Activated T-cell treated with anti-CD3 and anti-CD28 coated beads, Interleukin-2, amount 50 U/mL, for 4 hours (primary cell): ENCODE measurements around the gene HMGXB3. TPM values are rescaled to one million over a fixed set of nuclear protein-coding genes. Genes with fewer than 3 reads are reported as not detected.

Source experiments
- ATAC-seq, 2 donors: fragments of 200-7000 bp; cut with Tn5 transposase; one replicate each; pipeline ENCODE4 v1.10.0; 2021
- DNase-seq: peaks from one replicate; pipeline ENCODE4 v3.0.0-alpha.2; 2020
- H3K27me3 Mint-ChIP-seq: one replicate; pipeline ENCODE4 v1.8.0; 2021; ENCODE audit warnings: low read depth, mixed read lengths
- H3K36me3 Mint-ChIP-seq: one replicate; pipeline ENCODE4 v1.8.0; 2022; ENCODE audit warnings: mixed read lengths; ENCODE audit not compliant: insufficient read depth
- H3K4me1 Mint-ChIP-seq: one replicate; pipeline ENCODE4 v1.8.0; 2021; ENCODE audit warnings: low read depth, mixed read lengths
- H3K4me3 Mint-ChIP-seq: one replicate; pipeline ENCODE4 v1.8.0; 2021; ENCODE audit warnings: mild to moderate bottlenecking, moderate library complexity, mixed read lengths
- H3K9me3 Mint-ChIP-seq: one replicate; pipeline ENCODE4 v1.8.0; 2021; ENCODE audit warnings: mixed read lengths
- total RNA-seq, 3 donors: library from RNA; stranded (reverse); gene quantifications; one replicate each; pipeline ENCODE4 v1.2.1, GENCODE V29; 2021

Gene HMGXB3
- total RNA-seq, 3 donors from 2014 or later: 46.2 to 49.2 (median 46.4) TPM

- peaks cover 2% of the 10 kb centered on the region for H3K27me3 Mint-ChIP-seq
- ATAC-seq: no peak
- DNase-seq: no peak
Measured at GRCh38 chr5:150069672-150070627, 69.4 kb downstream of the HMGXB3 start.

GRCh38 chr5:150070821-150071220, 70.3 kb downstream of the HMGXB3 start:
- H3K4me1 Mint-ChIP-seq: peaks cover 7% of the 10 kb centered on the region

More at GRCh38 chr5:150069672-150070627, 69.4 kb downstream of the HMGXB3 start:
- H3K9me3 Mint-ChIP-seq: no peaks in the 10 kb centered on the region
- H3K4me1 Mint-ChIP-seq: peaks cover 7% of the 10 kb centered on the region
- H3K36me3 Mint-ChIP-seq: no peaks in the 10 kb centered on the region
- no peak overlapping the region for H3K4me3 Mint-ChIP-seq

GRCh38 chr5:150073086-150073625, 72.6 kb downstream of the HMGXB3 start:
- H3K27me3 Mint-ChIP-seq: no peaks in the 10 kb centered on the region
- no peaks in the 10 kb centered on the region for H3K4me1 Mint-ChIP-seq
- H3K9me3 Mint-ChIP-seq: no peaks in the 10 kb centered on the region
- no peak overlapping the region for H3K4me3 Mint-ChIP-seq
- no peak for DNase-seq
- no peak for ATAC-seq
- no peaks in the 10 kb centered on the region for H3K36me3 Mint-ChIP-seq

More at GRCh38 chr5:150070821-150071220, 70.3 kb downstream of the HMGXB3 start:
- H3K9me3 Mint-ChIP-seq: no peaks in the 10 kb centered on the region
- DNase-seq (no peak), ATAC-seq (no peak)
- H3K27me3 Mint-ChIP-seq: peaks cover 2% of the 10 kb centered on the region
- H3K4me3 Mint-ChIP-seq: no peak overlapping the region
- H3K36me3 Mint-ChIP-seq: no peaks in the 10 kb centered on the region

DNA sequence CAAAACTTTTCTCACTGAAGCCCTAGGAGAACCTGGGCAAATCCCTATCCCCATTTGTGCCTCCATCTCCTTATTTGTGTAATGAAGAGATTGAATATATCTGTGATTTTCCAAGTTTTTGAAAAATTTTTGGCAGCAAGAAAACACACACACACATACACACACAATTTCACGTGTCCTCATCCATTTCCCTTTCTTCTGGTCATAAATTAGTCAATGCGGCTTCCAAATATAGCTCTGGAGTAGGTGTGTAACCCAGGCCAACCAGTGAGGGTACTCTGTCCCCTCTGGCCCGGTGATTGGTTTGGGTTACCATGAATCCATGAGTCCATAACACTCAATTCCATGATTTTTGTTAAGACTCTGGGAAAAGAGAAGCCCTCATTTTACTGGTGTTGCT, 73.1 kb downstream of the HMGXB3 start:
- no peaks in the 10 kb centered on the region for H3K36me3 Mint-ChIP-seq
- DNase-seq (no peak), ATAC-seq (no peak)
- H3K9me3 Mint-ChIP-seq: no peaks in the 10 kb centered on the region
- peaks cover 5% of the 10 kb centered on the region for H3K27me3 Mint-ChIP-seq
- H3K4me1 Mint-ChIP-seq: no peaks in the 10 kb centered on the region
- no peak overlapping the region for H3K4me3 Mint-ChIP-seq

- ATAC-seq (no peak), DNase-seq (no peak)
- H3K36me3 Mint-ChIP-seq: no peaks in the 10 kb centered on the region
- no peaks in the 10 kb centered on the region for H3K9me3 Mint-ChIP-seq
- H3K4me1 Mint-ChIP-seq: no peaks in the 10 kb centered on the region
- H3K27me3 Mint-ChIP-seq: peaks cover 6% of the 10 kb centered on the region
- no peak overlapping the region for H3K4me3 Mint-ChIP-seq
Measured at GRCh38 chr5:150075233-150075632, 74.7 kb downstream of the HMGXB3 start.

- no peaks in the 10 kb centered on the region for H3K4me1 Mint-ChIP-seq
Measured at GRCh38 chr5:150075806-150076205, 75.3 kb downstream of the HMGXB3 start.

DNA sequence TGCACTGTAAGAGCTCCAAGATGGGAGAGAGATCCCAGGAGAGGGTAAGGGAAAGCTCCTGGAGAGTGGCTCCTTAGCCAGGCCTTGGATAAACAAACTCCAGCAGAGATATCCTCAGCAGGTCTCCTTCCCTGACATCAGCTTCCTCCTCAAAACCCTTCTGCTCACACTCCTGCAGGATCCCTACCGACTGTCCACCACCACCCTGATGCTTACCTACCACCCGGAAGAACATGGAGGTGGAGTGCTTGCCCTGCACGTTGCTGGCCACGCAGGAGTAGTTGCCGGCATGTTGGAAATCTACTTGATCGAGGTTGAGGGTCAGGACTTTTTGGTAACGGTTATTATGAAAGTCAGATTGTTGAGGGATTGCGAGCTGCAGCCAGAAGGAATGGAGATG, 76.5 kb downstream of the HMGXB3 start:
- H3K36me3 Mint-ChIP-seq: no peaks in the 10 kb centered on the region
- DNase-seq: no peak
- H3K4me1 Mint-ChIP-seq: no peaks in the 10 kb centered on the region
- no peak overlapping the region for H3K4me3 Mint-ChIP-seq
- peaks cover 11% of the 10 kb centered on the region for H3K27me3 Mint-ChIP-seq
- H3K9me3 Mint-ChIP-seq: no peaks in the 10 kb centered on the region
- ATAC-seq: no peak

More at GRCh38 chr5:150075806-150076205, 75.3 kb downstream of the HMGXB3 start:
- ATAC-seq (no peak), DNase-seq (no peak)
- H3K9me3 Mint-ChIP-seq: no peaks in the 10 kb centered on the region
- no peak overlapping the region for H3K4me3 Mint-ChIP-seq
- no peaks in the 10 kb centered on the region for H3K36me3 Mint-ChIP-seq
- peaks cover 6% of the 10 kb centered on the region for H3K27me3 Mint-ChIP-seq

DNA sequence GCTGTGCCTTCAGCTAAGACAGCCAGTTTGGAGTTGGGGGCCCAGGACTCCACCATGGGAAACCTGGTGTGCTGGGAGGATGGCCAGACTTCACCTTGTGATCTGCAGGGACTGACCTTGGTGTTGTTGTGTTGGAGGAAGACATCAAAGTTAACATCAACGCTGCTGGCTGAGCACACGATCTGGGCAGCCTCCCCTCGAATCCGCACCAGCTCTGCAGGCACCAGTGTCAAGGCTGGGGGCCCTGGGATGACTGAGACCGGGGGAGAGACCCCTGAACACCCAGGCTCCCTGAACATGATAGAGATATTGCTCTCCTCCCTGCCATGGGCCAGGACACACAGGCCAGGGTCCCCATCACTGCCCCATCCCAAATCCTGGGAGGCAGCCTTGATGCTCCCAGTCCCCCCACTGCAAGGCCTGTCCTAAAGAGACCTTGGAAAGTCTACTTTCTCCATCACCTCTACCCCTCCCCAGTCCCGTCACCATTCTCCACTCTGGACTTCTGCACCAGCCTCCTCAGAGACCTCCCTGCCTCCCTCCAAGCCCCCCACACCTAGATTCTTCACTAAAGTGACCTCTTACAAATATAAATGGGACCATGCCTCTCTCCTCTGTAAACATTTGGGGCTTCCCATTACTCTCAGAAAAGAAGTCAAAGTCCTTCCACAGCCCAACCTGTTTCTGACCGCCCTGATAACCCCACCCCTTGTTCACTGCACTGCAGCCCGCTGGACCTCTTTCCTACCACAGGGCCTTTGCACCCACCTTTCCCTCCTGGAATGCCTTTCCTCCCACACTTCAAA, 77.7 kb downstream of the HMGXB3 start:
- Mint-ChIP-seq H3K4me3 (no peak overlapping the region), H3K36me3 (no peaks in the 10 kb centered on the region), H3K4me1 (no peaks in the 10 kb centered on the region), H3K27me3 (peaks cover 16% of the 10 kb centered on the region), H3K9me3 (no peaks in the 10 kb centered on the region)
- DNase-seq: no peak
- no peak for ATAC-seq

- no peak for ATAC-seq
- H3K36me3 Mint-ChIP-seq: no peaks in the 10 kb centered on the region
- DNase-seq: no peak
- peaks cover 24% of the 10 kb centered on the region for H3K27me3 Mint-ChIP-seq
- H3K4me1 Mint-ChIP-seq: no peaks in the 10 kb centered on the region
- no peak overlapping the region for H3K4me3 Mint-ChIP-seq
- no peaks in the 10 kb centered on the region for H3K9me3 Mint-ChIP-seq
Measured at GRCh38 chr5:150078802-150079689, 78.5 kb downstream of the HMGXB3 start.

GRCh38 chr5:150079909-150080461, 79.4 kb downstream of the HMGXB3 start:
- DNase-seq: no peak
- H3K27me3 Mint-ChIP-seq: peaks cover 25% of the 10 kb centered on the region
- no peak for ATAC-seq
- H3K4me1 Mint-ChIP-seq: no peaks in the 10 kb centered on the region
- H3K9me3 Mint-ChIP-seq: no peaks in the 10 kb centered on the region
- no peak overlapping the region for H3K4me3 Mint-ChIP-seq
- H3K36me3 Mint-ChIP-seq: no peaks in the 10 kb centered on the region

DNA sequence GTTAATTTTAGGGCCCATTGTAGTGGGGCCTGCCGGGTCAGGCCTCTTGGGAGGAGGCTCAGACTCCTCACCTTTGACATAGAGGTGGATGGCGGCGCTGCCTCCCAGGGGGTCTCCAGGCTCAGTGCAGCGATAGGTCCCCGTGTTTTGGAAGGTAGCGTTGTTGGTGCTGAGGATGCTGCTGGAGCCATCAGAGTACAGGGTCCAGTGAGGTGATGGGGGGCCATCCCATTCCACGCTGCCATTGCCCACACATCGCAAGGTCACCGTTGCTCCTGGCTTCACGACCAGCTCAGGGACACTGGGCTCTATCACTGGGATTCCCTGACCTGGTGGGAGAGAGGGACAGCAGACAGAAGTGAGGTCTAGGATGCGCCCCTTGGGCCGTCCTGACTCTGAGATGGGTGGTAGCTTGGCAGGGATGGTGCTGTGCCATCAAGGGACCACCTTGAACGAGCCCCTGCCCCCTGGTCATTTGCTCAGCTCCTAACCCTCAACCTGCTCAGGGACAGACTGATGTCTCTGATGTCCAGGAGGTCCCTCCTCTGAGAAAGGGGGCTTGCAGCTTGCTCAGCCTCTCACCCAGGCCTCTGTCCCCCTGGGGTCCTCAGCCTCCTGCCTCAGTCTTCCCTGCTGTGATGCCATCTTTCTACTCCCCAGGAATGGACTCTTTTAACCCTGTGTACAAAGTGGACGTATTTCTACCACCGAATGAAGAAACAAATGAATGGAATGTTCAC, 80.3 kb downstream of the HMGXB3 start:
- peaks cover 32% of the 10 kb centered on the region for H3K27me3 Mint-ChIP-seq
- no peak overlapping the region for H3K4me3 Mint-ChIP-seq
- H3K4me1 Mint-ChIP-seq: no peaks in the 10 kb centered on the region
- no peaks in the 10 kb centered on the region for H3K36me3 Mint-ChIP-seq
- no peaks in the 10 kb centered on the region for H3K9me3 Mint-ChIP-seq
- ATAC-seq: no peak
- DNase-seq: no peak

DNA sequence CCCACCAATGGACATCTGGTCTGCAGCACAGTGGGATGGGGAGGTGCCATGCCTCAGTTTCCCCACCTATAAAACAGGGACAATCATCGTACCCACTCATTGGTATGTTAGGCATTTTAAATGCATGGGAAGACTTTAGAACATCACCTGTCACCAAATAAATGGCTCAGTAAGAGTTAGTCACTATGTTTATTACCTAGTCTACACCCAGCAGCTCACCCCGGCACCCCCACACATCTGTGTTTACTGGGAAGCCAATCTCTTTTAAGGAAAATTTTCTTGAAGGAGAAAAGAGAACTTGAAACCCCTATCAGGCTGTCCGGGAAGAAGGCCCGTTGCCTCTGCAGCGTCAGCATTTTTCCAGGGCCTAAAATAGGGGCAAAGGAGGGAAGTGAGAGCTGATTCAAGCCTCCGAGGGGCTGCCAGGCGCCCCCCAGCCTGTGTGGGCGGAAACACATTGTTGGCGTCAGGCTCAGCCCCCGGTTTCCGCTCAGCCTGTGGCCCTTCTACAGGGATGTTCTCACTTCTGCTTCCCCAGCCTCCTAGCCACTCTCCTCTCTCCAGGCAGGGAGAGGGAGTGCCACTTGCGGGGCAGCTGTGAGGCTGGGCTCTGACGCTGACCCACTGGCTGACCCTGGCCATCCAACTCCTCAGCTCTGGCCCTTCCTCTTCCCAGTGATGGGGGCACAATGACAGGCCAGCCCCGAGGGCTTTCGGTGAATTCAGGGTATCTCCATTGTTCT, 81.2 kb downstream of the HMGXB3 start:
- ATAC-seq (no peak), DNase-seq (no peak)
- Mint-ChIP-seq H3K4me1 (no peaks in the 10 kb centered on the region), H3K27me3 (peaks cover 38% of the 10 kb centered on the region), H3K9me3 (no peaks in the 10 kb centered on the region), H3K36me3 (no peaks in the 10 kb centered on the region), H3K4me3 (no peak overlapping the region)
